Body of pancreas (tissue), 4 donors: Measurements from ENCODE around the gene GFY. TPM values are rescaled to one million over a fixed set of nuclear protein-coding genes. Genes with fewer than 3 reads are reported as not detected.
"Not testable (repeated sequence)": the region's sequence is repeated elsewhere in the genome, so short reads cannot be mapped to it uniquely, and the experiment has no call there.

Source experiments
- ATAC-seq: fragments of 150-250 bp; one replicate; pipeline ENCODE4 v1.9.1; 2016
- DNase-seq, 4 donors: peaks; one replicate each; pipeline ENCODE4 v3.0.0-alpha.2; 2019
- H3K27ac ChIP-seq, 4 donors: fragments of 200-600 bp; sonication (generic); 1 replicate in 3 of 4; 2 replicates in 1 of 4; pipeline versions ENCODE4 v1.5.1 to v1.6.1; 2016 to 2019; ENCODE audit warnings: mild to moderate bottlenecking in 1 of 4, mixed read lengths in 1 of 4, moderate library complexity in 1 of 4
- H3K27me3 ChIP-seq, 2 donors: fragments of 200-600 bp; sonication (generic); one replicate each; pipeline ENCODE4 v1.6.0; 2016; ENCODE audit warnings: mild to moderate bottlenecking in 1 of 2
- H3K36me3 ChIP-seq, 2 donors: fragments of 200-600 bp; sonication (generic); replicated peaks in 1 of 2; 2 replicates each; pipeline ENCODE4 v1.5.1; 2016; ENCODE audit warnings: low read depth in 2 of 2; ENCODE audit not compliant: insufficient read depth in 1 of 2
- H3K4me1 ChIP-seq: fragments of 200-600 bp; sonication (generic); one replicate; pipeline ENCODE4 v1.6.0; 2016
- H3K4me3 ChIP-seq, 2 donors: fragments of 200-600 bp; sonication (generic); 1 replicate in 1 of 2; 2 replicates in 1 of 2; pipeline ENCODE4 v1.5.1; 2016 to 2019
- H3K9me3 ChIP-seq, 3 donors: fragments of 200-600 bp; sonication (generic); 1 replicate in 2 of 3; 2 replicates in 1 of 3; pipeline ENCODE4 v1.5.1; 2016
- CTCF ChIP-seq, 7 experiments: fragments of 450-650 bp in 4 of 7; fragments of 200-600 bp in 3 of 7; sonication (generic) in 3 of 7; IDR thresholded peaks; one replicate each; pipeline ENCODE4 v1.5.1; 2016 to 2019; ENCODE audit warnings: antibody characterized with exemption in 7 of 7
- POLR2A ChIP-seq, 3 donors: fragments of 450-650 bp; IDR thresholded peaks; one replicate each; pipeline ENCODE4 v1.6.1; 2016; ENCODE audit warnings: antibody characterized with exemption in 3 of 3, mild to moderate bottlenecking in 2 of 3
- WGBS, 2 donors: methylation state at CpG; one replicate each; pipeline ENCODE4 v1.1.5; 2017; 5-methylcytosine and 5-hydroxymethylcytosine counted together
- intact Hi-C: fragments of 100-400 bp; cut with DNase I; formaldehyde crosslinking; loops from one replicate; pipeline ENCODE4 v1.15.1; 2023
- total RNA-seq, 2 donors: library from RNA; depleted of rRNA; stranded (reverse); fragments of >200 nt; gene quantifications; one replicate each; pipeline ENCODE4 v1.1.0, GENCODE V29; 2016

The GFY gene
- total RNA-seq, 2 donors from 2014 or later = not detected

- ATAC-seq (peak; percentile 90), DNase-seq (peak; percentile 95 to 97 (median 96))
- intact Hi-C loops = loop anchor here (5.0 kb wide), 1 partner anchor 51 kb away; no protein-coding TSS in a partner anchor
- peak overlapping the region; percentile 20 to 25 for H3K4me3 ChIP-seq
- H3K4me1 ChIP-seq = peaks cover 15% of the 10 kb centered on the region
- TF ChIP-seq CTCF (IDR thresholded peaks at IDR 0.05) (peak; percentile 63 to 98 (median 87)), POLR2A (IDR thresholded peaks at IDR 0.05) (peak in 2 of 3 donors; percentile 0 to 17)
- no peaks in the 10 kb centered on the region for H3K36me3 ChIP-seq
- no peaks in the 10 kb centered on the region for H3K9me3 ChIP-seq
- H3K27me3 ChIP-seq = peaks cover 0 to 30% of the 10 kb centered on the region in 2 donors
- 0% methylated on average over 8 to 47 of the region's 47 CpGs for WGBS, 2 donors
- peak overlapping the region in 3 of 4 donors; percentile 28 to 73 (median 59) for H3K27ac ChIP-seq
Measured at GRCh38 chr19:49443366-49444099, 18.3 kb downstream of the GFY start.

GRCh38 chr19:49444100-49444700 is 19.0 kb downstream of the GFY start:
- H3K4me3 ChIP-seq, H3K27ac ChIP-seq: not testable (repeated sequence)
- WGBS, 2 donors = 47 to 73% methylated on average over 5 of the region's 5 CpGs

GRCh38 chr19:49445997-49446396 is 20.8 kb downstream of the GFY start:
- 71 to 75% methylated on average over 3 of the region's 3 CpGs for WGBS, 2 donors
- Histone ChIP-seq H3K4me1 (peaks cover 26% of the 10 kb centered on the region), H3K36me3 (no peaks in the 10 kb centered on the region), H3K27me3 (peaks cover 0 to 11% of the 10 kb centered on the region in 2 donors), H3K27ac (no peak overlapping the region), H3K4me3 (no peak overlapping the region), H3K9me3 (no peaks in the 10 kb centered on the region)
- TF ChIP-seq CTCF (IDR thresholded peaks at IDR 0.05) (no peak), POLR2A (IDR thresholded peaks at IDR 0.05) (no peak)
- intact Hi-C loops = no loop called here
- no peak for ATAC-seq
- DNase-seq = no peak

More at GRCh38 chr19:49444100-49444700, 19.0 kb downstream of the GFY start:
- peaks cover 17% of the 10 kb centered on the region for H3K4me1 ChIP-seq
- not testable (repeated sequence) for ATAC-seq, H3K9me3 ChIP-seq, H3K36me3 ChIP-seq, DNase-seq
- peaks cover 0 to 24% of the 10 kb centered on the region in 2 donors for H3K27me3 ChIP-seq
- TF ChIP-seq POLR2A (IDR thresholded peaks at IDR 0.05) = peak in 1 of 3 donors; percentile 2
- intact Hi-C loops = loop anchor here (5.0 kb wide), 1 partner anchor 52 kb away; no protein-coding TSS in a partner anchor

- Histone ChIP-seq H3K4me1 (peaks cover 22% of the 10 kb centered on the region), H3K27me3 (no peaks in the 10 kb centered on the region), H3K36me3 (no peaks in the 10 kb centered on the region), H3K4me3 (no peak overlapping the region), H3K9me3 (no peaks in the 10 kb centered on the region), H3K27ac (no peak overlapping the region)
- DNase-seq (peak in 2 of 4 donors; percentile 26 to 38), ATAC-seq (no peak)
- TF ChIP-seq POLR2A (IDR thresholded peaks at IDR 0.05) (no peak), CTCF (IDR thresholded peaks at IDR 0.05) (no peak)
- intact Hi-C loops = no loop called here
- WGBS, 2 donors = 83% methylated on average over 15 to 32 of the region's 32 CpGs
Measured at GRCh38 chr19:49447485-49448431, 22.6 kb downstream of the GFY start.
